Measurements from ENCODE around the gene TNIP1.

The TNIP1 gene

GRCh38 chr5:151081431-151082281, 822 bp upstream of the TNIP1 start:
- peaks cover 9% of the 10 kb centered on the region for H3K36me3 ChIP-seq (ENCODE audit: control insufficient read depth, insufficient read depth, low read length, severe bottlenecking)
- H3K9ac ChIP-seq (ENCODE audit: low read length): peak overlapping the region; percentile 99
- peaks cover 64% of the 10 kb centered on the region for H3K4me1 ChIP-seq (ENCODE audit: control insufficient read depth, insufficient read depth, low read length)
- H3K27me3 ChIP-seq (replicated peaks; ENCODE audit: control insufficient read depth, insufficient read depth, low read length): no peaks in the 10 kb centered on the region
- H3K9me3 ChIP-seq (ENCODE audit: control insufficient read depth, low read length): no peaks in the 10 kb centered on the region
- peak; percentile 83 for DNase-seq (ENCODE audit: low read depth)
- H3K4me3 ChIP-seq (ENCODE audit: low read length): peak overlapping the region; percentile 94

- peaks cover 10% of the 10 kb centered on the region for H3K36me3 ChIP-seq (ENCODE audit: control insufficient read depth, insufficient read depth, low read length, severe bottlenecking)
- peak; percentile 52 for DNase-seq (ENCODE audit: low read depth)
- peak overlapping the region; percentile 94 for H3K4me3 ChIP-seq (ENCODE audit: low read length)
- H3K27me3 ChIP-seq (replicated peaks; ENCODE audit: control insufficient read depth, insufficient read depth, low read length): no peaks in the 10 kb centered on the region
- no peaks in the 10 kb centered on the region for H3K9me3 ChIP-seq (ENCODE audit: control insufficient read depth, low read length)
- peaks cover 57% of the 10 kb centered on the region for H3K4me1 ChIP-seq (ENCODE audit: control insufficient read depth, insufficient read depth, low read length)
- peak overlapping the region; percentile 99 for H3K9ac ChIP-seq (ENCODE audit: low read length)
Measured at GRCh38 chr5:151079838-151080612, 809 bp downstream of the TNIP1 start.

- DNase-seq (ENCODE audit: low read depth): no peak
- Histone ChIP-seq H3K9me3 (ENCODE audit: control insufficient read depth, low read length) (no peaks in the 10 kb centered on the region), H3K36me3 (ENCODE audit: control insufficient read depth, insufficient read depth, low read length, severe bottlenecking) (peaks cover 10% of the 10 kb centered on the region), H3K27me3 (replicated peaks; ENCODE audit: control insufficient read depth, insufficient read depth, low read length) (no peaks in the 10 kb centered on the region), H3K4me1 (ENCODE audit: control insufficient read depth, insufficient read depth, low read length) (peaks cover 46% of the 10 kb centered on the region), H3K4me3 (ENCODE audit: low read length) (no peak overlapping the region), H3K9ac (ENCODE audit: low read length) (no peak overlapping the region)
Measured at GRCh38 chr5:151078490-151079262, 2.2 kb downstream of the TNIP1 start.

- no peak for DNase-seq (ENCODE audit: low read depth)
- H3K36me3 ChIP-seq (ENCODE audit: control insufficient read depth, insufficient read depth, low read length, severe bottlenecking): peaks cover 13% of the 10 kb centered on the region
- H3K4me1 ChIP-seq (ENCODE audit: control insufficient read depth, insufficient read depth, low read length): peaks cover 39% of the 10 kb centered on the region
- H3K9ac ChIP-seq (ENCODE audit: low read length): no peak overlapping the region
- no peak overlapping the region for H3K4me3 ChIP-seq (ENCODE audit: low read length)
- no peaks in the 10 kb centered on the region for H3K9me3 ChIP-seq (ENCODE audit: control insufficient read depth, low read length)
- no peaks in the 10 kb centered on the region for H3K27me3 ChIP-seq (replicated peaks; ENCODE audit: control insufficient read depth, insufficient read depth, low read length)
Measured at GRCh38 chr5:151077967-151078366, 2.9 kb downstream of the TNIP1 start.

GRCh38 chr5:151077419-151077818, 3.4 kb downstream of the TNIP1 start:
- Histone ChIP-seq H3K9ac (ENCODE audit: low read length) (no peak overlapping the region), H3K27me3 (replicated peaks; ENCODE audit: control insufficient read depth, insufficient read depth, low read length) (no peaks in the 10 kb centered on the region), H3K9me3 (ENCODE audit: control insufficient read depth, low read length) (no peaks in the 10 kb centered on the region), H3K36me3 (ENCODE audit: control insufficient read depth, insufficient read depth, low read length, severe bottlenecking) (peaks cover 13% of the 10 kb centered on the region), H3K4me3 (ENCODE audit: low read length) (no peak overlapping the region), H3K4me1 (ENCODE audit: control insufficient read depth, insufficient read depth, low read length) (peaks cover 34% of the 10 kb centered on the region)
- no peak for DNase-seq (ENCODE audit: low read depth)

GRCh38 chr5:151076616-151077015, 4.2 kb downstream of the TNIP1 start:
- H3K27me3 ChIP-seq (replicated peaks; ENCODE audit: control insufficient read depth, insufficient read depth, low read length): no peaks in the 10 kb centered on the region
- no peak overlapping the region for H3K9ac ChIP-seq (ENCODE audit: low read length)
- peaks cover 33% of the 10 kb centered on the region for H3K4me1 ChIP-seq (ENCODE audit: control insufficient read depth, insufficient read depth, low read length)
- H3K9me3 ChIP-seq (ENCODE audit: control insufficient read depth, low read length): no peaks in the 10 kb centered on the region
- no peak overlapping the region for H3K4me3 ChIP-seq (ENCODE audit: low read length)
- H3K36me3 ChIP-seq (ENCODE audit: control insufficient read depth, insufficient read depth, low read length, severe bottlenecking): peaks cover 13% of the 10 kb centered on the region
- DNase-seq (ENCODE audit: low read depth): no peak

GRCh38 chr5:151075698-151076331, 5.0 kb downstream of the TNIP1 start:
- DNase-seq (ENCODE audit: low read depth): peak; percentile 37
- H3K9ac ChIP-seq (ENCODE audit: low read length): no peak overlapping the region
- peaks cover 13% of the 10 kb centered on the region for H3K36me3 ChIP-seq (ENCODE audit: control insufficient read depth, insufficient read depth, low read length, severe bottlenecking)
- no peaks in the 10 kb centered on the region for H3K27me3 ChIP-seq (replicated peaks; ENCODE audit: control insufficient read depth, insufficient read depth, low read length)
- H3K4me1 ChIP-seq (ENCODE audit: control insufficient read depth, insufficient read depth, low read length): peaks cover 33% of the 10 kb centered on the region
- no peak overlapping the region for H3K4me3 ChIP-seq (ENCODE audit: low read length)
- H3K9me3 ChIP-seq (ENCODE audit: control insufficient read depth, low read length): no peaks in the 10 kb centered on the region

- Histone ChIP-seq H3K36me3 (ENCODE audit: control insufficient read depth, insufficient read depth, low read length, severe bottlenecking) (peaks cover 22% of the 10 kb centered on the region), H3K27me3 (replicated peaks; ENCODE audit: control insufficient read depth, insufficient read depth, low read length) (no peaks in the 10 kb centered on the region), H3K4me1 (ENCODE audit: control insufficient read depth, insufficient read depth, low read length) (peaks cover 27% of the 10 kb centered on the region), H3K9ac (ENCODE audit: low read length) (no peak overlapping the region), H3K9me3 (ENCODE audit: control insufficient read depth, low read length) (no peaks in the 10 kb centered on the region), H3K4me3 (ENCODE audit: low read length) (no peak overlapping the region)
- no peak for DNase-seq (ENCODE audit: low read depth)
Measured at GRCh38 chr5:151074557-151074956, 6.3 kb downstream of the TNIP1 start.

GRCh38 chr5:151073280-151073679, 7.6 kb downstream of the TNIP1 start:
- Histone ChIP-seq H3K9ac (ENCODE audit: low read length) (no peak overlapping the region), H3K27me3 (replicated peaks; ENCODE audit: control insufficient read depth, insufficient read depth, low read length) (no peaks in the 10 kb centered on the region), H3K9me3 (ENCODE audit: control insufficient read depth, low read length) (no peaks in the 10 kb centered on the region), H3K4me3 (ENCODE audit: low read length) (no peak overlapping the region), H3K4me1 (ENCODE audit: control insufficient read depth, insufficient read depth, low read length) (peaks cover 24% of the 10 kb centered on the region), H3K36me3 (ENCODE audit: control insufficient read depth, insufficient read depth, low read length, severe bottlenecking) (peaks cover 26% of the 10 kb centered on the region)
- no peak for DNase-seq (ENCODE audit: low read depth)

- H3K36me3 ChIP-seq (ENCODE audit: control insufficient read depth, insufficient read depth, low read length, severe bottlenecking): peaks cover 26% of the 10 kb centered on the region
- no peak overlapping the region for H3K9ac ChIP-seq (ENCODE audit: low read length)
- peaks cover 31% of the 10 kb centered on the region for H3K4me1 ChIP-seq (ENCODE audit: control insufficient read depth, insufficient read depth, low read length)
- no peaks in the 10 kb centered on the region for H3K9me3 ChIP-seq (ENCODE audit: control insufficient read depth, low read length)
- no peak overlapping the region for H3K4me3 ChIP-seq (ENCODE audit: low read length)
- peak; percentile 63 for DNase-seq (ENCODE audit: low read depth)
- no peaks in the 10 kb centered on the region for H3K27me3 ChIP-seq (replicated peaks; ENCODE audit: control insufficient read depth, insufficient read depth, low read length)
Measured at GRCh38 chr5:151072630-151073025, 8.2 kb downstream of the TNIP1 start.

Measured in adipocyte (in vitro differentiated cells).